Mucosa of stomach (tissue), 1 donor: ENCODE measurements around the gene PPFIBP2.

ENCODE experiments used
- H3K27me3 ChIP-seq: one replicate; pipeline ENCODE4 v1.7.0; 2013; ENCODE audit warnings: mild to moderate bottlenecking, low read length; ENCODE audit not compliant: control insufficient read depth, insufficient read depth
- H3K36me3 ChIP-seq: one replicate; pipeline ENCODE4 v1.7.0; 2013; ENCODE audit warnings: low read length; ENCODE audit not compliant: control insufficient read depth, insufficient read depth
- H3K4me1 ChIP-seq: one replicate; pipeline ENCODE4 v1.7.0; 2013; ENCODE audit warnings: mild to moderate bottlenecking, low read length; ENCODE audit not compliant: control insufficient read depth, insufficient read depth
- H3K4me3 ChIP-seq: one replicate; pipeline ENCODE4 v1.7.0; 2013; ENCODE audit warnings: low read length
- H3K9ac ChIP-seq: one replicate; pipeline ENCODE4 v1.7.0; 2013; ENCODE audit warnings: mild to moderate bottlenecking, low read length, moderate library complexity
- H3K9me3 ChIP-seq: one replicate; pipeline ENCODE4 v1.7.0; 2013; ENCODE audit warnings: mild to moderate bottlenecking, low read length, moderate library complexity; ENCODE audit not compliant: control insufficient read depth
- donor health status: Pancreatic carcinoma.

The PPFIBP2 gene

DNA sequence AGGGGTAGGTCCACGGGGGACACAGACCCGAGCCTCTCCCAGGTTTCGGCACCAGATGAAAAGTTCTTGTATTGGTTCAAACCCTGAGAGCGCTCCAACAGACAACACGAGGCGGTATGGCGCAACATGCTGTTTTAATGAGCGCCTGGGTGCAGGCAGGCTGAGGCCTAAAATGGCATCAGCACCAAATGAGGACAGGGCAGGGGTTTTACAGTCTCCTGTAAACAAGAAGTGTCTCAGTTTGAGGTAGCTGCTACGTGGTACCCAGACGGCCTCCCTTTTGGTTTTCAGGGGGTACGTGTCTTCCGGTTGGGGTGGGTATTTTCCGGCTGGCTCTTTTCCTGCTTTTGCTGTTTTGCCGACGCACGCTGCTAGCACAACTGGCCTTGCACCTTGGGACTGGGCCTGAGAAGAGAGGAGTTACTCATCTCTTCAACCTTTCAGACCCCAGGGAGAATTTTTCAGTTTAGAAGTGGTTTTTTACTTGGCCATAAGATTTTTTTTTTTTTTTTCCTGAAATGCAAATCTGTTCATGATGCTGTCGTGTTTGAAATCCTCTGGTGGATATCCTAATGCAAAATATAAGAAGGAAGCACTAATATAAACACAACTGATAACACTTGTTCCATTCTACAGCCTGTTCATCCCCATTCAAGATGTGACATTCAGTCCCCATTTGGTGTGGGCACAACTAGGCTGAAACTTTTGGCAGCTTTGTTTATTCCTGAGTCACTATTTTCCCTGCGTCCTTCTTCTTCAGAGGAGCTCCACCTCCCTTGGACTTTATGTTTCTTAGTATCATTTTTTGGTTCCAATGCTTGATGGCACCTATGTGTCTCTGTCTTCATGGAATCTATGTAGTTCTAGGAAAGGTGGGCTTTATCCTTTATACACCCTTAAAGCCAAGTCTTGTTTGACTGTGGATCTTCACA lies 6.5 kb downstream of the PPFIBP2 start:
- Histone ChIP-seq H3K4me1 (no peaks in the 10 kb centered on the region), H3K9ac (no peak overlapping the region), H3K36me3 (no peaks in the 10 kb centered on the region), H3K27me3 (no peaks in the 10 kb centered on the region), H3K9me3 (no peaks in the 10 kb centered on the region), H3K4me3 (no peak overlapping the region)

GRCh38 chr11:7520981-7521487 lies 7.2 kb downstream of the PPFIBP2 start:
- Histone ChIP-seq H3K4me3 (no peak overlapping the region), H3K9ac (no peak overlapping the region), H3K4me1 (no peaks in the 10 kb centered on the region), H3K27me3 (no peaks in the 10 kb centered on the region), H3K9me3 (no peaks in the 10 kb centered on the region), H3K36me3 (no peaks in the 10 kb centered on the region)

- no peak overlapping the region for H3K9ac ChIP-seq
- no peaks in the 10 kb centered on the region for H3K9me3 ChIP-seq
- H3K36me3 ChIP-seq, result no peaks in the 10 kb centered on the region
- H3K27me3 ChIP-seq, result no peaks in the 10 kb centered on the region
- H3K4me1 ChIP-seq, result no peaks in the 10 kb centered on the region
- no peak overlapping the region for H3K4me3 ChIP-seq
Measured at GRCh38 chr11:7522121-7522520, 8.3 kb downstream of the PPFIBP2 start.

DNA sequence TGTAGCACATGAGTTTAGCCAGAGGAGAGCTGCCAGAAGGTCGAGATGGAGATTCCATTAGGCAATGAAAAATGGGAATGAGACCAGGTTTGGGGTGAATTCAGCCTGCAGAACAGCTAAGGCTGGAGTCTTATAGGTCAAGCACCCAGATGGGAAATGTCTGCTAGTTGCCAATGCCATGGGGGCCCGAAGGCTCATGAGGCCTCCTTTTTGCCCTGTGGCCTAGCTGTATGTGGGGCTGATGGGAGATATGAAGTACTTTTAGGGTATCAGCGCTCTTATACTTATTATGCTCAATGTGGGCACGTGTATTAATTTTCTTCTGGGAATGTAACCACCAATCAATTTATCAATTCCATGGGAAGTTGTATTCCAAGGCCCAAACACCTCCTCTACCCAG lies 8.7 kb downstream of the PPFIBP2 start:
- no peak overlapping the region for H3K4me3 ChIP-seq
- no peaks in the 10 kb centered on the region for H3K9me3 ChIP-seq
- H3K27me3 ChIP-seq, result no peaks in the 10 kb centered on the region
- no peak overlapping the region for H3K9ac ChIP-seq
- no peaks in the 10 kb centered on the region for H3K36me3 ChIP-seq
- no peaks in the 10 kb centered on the region for H3K4me1 ChIP-seq

DNA sequence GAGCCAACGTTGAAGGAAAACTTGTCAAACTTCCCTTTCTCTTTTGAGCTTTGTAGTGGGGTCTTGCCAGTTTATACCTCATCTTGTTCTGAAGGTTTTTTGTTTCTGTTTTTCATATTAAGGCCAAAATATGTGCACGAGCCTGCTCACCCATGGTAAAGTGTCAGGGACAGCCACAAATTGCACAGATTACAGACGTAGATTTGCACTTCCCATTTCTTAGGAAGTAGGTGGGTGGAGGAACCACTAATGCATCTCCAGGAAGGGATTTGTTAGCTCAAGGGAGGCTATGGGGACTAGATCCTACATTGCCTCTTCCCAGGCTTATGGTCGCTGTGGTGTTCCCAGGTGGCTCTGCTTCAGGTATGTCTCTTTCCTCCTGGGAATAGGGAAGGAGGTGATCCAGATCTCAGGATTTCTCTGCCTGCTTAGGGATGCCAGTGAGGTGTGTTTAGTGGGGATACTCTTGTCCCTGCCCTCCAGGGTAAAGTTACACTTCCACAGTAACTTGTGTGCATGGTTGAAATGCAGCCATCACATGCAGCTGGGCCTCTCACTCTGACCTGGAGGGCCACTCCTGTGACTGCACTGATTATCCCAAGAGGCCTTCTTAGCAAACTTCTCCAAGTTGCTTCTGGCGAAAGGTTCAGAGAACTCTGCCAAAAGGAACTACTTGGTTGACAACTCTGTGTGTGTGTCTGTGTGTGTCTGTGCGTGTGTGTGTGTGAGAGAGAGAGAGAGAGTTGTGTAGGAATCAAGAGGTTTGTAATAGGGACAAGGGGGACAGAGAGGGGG lies 9.8 kb downstream of the PPFIBP2 start:
- Histone ChIP-seq H3K9ac (no peak overlapping the region), H3K4me3 (no peak overlapping the region)

GRCh38 chr11:7524462-7525235 lies 10.8 kb downstream of the PPFIBP2 start:
- H3K36me3 ChIP-seq, result no peaks in the 10 kb centered on the region
- no peaks in the 10 kb centered on the region for H3K4me1 ChIP-seq
- H3K27me3 ChIP-seq, result no peaks in the 10 kb centered on the region
- no peak overlapping the region for H3K4me3 ChIP-seq
- no peaks in the 10 kb centered on the region for H3K9me3 ChIP-seq
- H3K9ac ChIP-seq, result no peak overlapping the region

More for the DNA sequence above, 9.8 kb downstream of the PPFIBP2 start:
- Histone ChIP-seq H3K36me3 (no peaks in the 10 kb centered on the region), H3K27me3 (no peaks in the 10 kb centered on the region), H3K9me3 (no peaks in the 10 kb centered on the region), H3K4me1 (no peaks in the 10 kb centered on the region)

GRCh38 chr11:7525424-7525823 lies 11.6 kb downstream of the PPFIBP2 start:
- Histone ChIP-seq H3K9ac (no peak overlapping the region), H3K27me3 (no peaks in the 10 kb centered on the region), H3K4me1 (no peaks in the 10 kb centered on the region)

DNA sequence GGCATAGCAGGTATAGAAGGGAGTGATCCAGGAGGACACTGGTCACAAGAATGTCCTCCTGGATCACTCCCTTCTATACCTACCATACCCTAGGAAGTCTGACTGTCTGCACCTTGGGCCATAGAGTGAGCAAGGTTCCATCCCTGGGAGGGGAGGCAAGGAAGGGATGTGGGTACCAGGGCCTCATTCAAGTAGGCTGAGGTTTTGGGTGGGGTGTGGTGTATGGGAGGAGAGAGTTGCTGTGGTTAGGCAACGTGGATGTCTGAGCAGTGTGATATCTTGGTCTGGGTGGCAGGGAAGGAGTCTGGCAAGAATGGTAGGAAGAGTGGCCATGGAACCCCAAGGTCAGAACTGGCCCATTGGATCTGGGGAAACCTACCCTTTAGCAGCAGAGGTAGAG lies 13.2 kb downstream of the PPFIBP2 start:
- Histone ChIP-seq H3K36me3 (no peaks in the 10 kb centered on the region), H3K4me1 (no peaks in the 10 kb centered on the region), H3K27me3 (no peaks in the 10 kb centered on the region), H3K9me3 (no peaks in the 10 kb centered on the region), H3K9ac (no peak overlapping the region), H3K4me3 (no peak overlapping the region)

More at GRCh38 chr11:7525424-7525823, 11.6 kb downstream of the PPFIBP2 start:
- Histone ChIP-seq H3K9me3 (no peaks in the 10 kb centered on the region), H3K4me3 (no peak overlapping the region), H3K36me3 (no peaks in the 10 kb centered on the region)

DNA sequence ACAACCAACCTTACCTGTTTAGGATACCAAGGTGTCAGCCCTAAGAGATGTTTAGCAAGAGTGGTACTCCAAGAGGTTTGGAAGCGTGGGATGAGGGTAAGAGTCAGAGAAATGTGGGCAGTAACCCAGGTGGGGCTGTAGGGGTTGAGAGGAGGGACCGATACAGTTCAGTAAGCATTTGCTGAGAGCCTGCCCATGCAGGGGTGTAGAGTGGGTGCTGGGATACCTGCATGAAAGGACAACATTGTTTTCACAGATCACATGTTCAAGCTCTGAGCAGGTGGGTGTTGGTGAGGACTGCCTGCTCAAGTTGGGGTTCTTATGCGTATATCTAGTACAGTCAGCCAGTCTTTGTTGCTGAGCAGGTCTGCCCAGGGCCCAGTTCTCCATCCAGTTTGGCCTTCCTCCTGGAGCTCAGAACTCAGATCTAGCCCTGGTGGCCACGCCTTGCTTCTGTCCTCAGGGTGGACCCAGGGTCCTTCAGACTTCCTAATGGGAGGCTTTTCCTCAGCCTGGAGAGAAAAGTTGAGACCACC lies 14.8 kb downstream of the PPFIBP2 start:
- Histone ChIP-seq H3K36me3 (no peaks in the 10 kb centered on the region), H3K9ac (no peak overlapping the region), H3K4me3 (no peak overlapping the region), H3K4me1 (no peaks in the 10 kb centered on the region), H3K27me3 (no peaks in the 10 kb centered on the region), H3K9me3 (no peaks in the 10 kb centered on the region)

- H3K4me3 ChIP-seq, result no peak overlapping the region
- no peaks in the 10 kb centered on the region for H3K9me3 ChIP-seq
- no peak overlapping the region for H3K9ac ChIP-seq
- no peaks in the 10 kb centered on the region for H3K36me3 ChIP-seq
- no peaks in the 10 kb centered on the region for H3K4me1 ChIP-seq
- H3K27me3 ChIP-seq, result no peaks in the 10 kb centered on the region
Measured at GRCh38 chr11:7530013-7530640, 16.3 kb downstream of the PPFIBP2 start.

DNA sequence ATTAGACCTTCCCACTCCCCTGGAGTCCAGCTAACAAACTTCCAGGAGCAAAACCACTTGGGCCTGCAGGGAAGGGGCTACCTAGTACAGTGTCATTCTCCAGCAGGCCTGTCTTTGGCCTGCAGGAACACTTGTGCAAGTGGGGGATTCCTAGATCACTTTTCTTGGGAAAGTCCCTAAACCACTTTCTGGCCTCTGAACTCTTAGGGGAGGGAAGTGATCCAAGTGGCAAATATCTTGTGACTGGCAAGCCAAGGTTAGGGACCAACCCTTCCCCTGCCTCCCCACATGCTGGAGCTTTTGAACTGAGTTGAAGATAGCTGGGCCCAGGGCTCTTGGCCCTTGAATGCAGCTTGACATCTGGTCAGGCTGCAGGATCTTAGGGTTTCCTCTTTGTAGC lies 17.2 kb downstream of the PPFIBP2 start:
- Histone ChIP-seq H3K27me3 (no peaks in the 10 kb centered on the region), H3K9ac (no peak overlapping the region), H3K9me3 (no peaks in the 10 kb centered on the region), H3K4me3 (no peak overlapping the region), H3K4me1 (no peaks in the 10 kb centered on the region), H3K36me3 (no peaks in the 10 kb centered on the region)
